ENCODE results near the gene ATP6V1C2. TPM values are rescaled to one million over a fixed set of nuclear protein-coding genes. Genes with fewer than 3 reads are reported as not detected.

ATP6V1C2 gene
- polyA plus RNA-seq, 2 of the 4 experiments (the other 2 are of a cell fraction) = 0.08 to 0.14 TPM

DNA sequence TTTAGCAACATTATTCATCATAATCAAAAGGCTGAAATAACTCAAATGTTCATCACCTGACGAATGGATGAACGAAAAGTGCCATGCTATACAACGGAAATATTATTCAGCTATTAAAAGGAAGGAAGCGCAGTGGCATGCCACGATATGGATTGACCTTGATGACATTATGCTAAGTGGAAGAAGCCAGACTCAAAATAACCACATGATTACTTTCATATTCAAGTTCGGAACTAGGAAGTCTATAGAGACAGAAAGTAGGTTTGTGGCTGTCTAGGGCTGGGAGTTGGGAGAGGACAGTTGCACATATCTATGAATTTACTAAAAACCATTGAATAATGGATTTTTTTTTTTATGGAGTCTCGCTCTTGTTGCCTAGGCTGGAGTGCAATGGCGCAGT lies 104.6 kb downstream of the ATP6V1C2 start (continued):
- TF ChIP-seq CHD4 (IDR thresholded peaks at IDR 0.05; ENCODE audit: borderline replicate concordance) (no peak), MYC (IDR thresholded peaks at IDR 0.05; ENCODE audit: borderline replicate concordance, low read length) (no peak), RNF2 (IDR thresholded peaks at IDR 0.05; ENCODE audit: borderline replicate concordance, low read depth) (no peak)

GRCh38 chr2:10826625-10827024 lies 105.2 kb downstream of the ATP6V1C2 start:
- 55% methylated on average over 8 of the region's 8 CpGs for WGBS (ENCODE audit: missing lambda C conversion rate)
- no peak for FAIRE-seq
- H3K4me1 ChIP-seq = no peaks in the 10 kb centered on the region
- TF ChIP-seq REST (IDR thresholded peaks at IDR 0.05) = no peak
- TF ChIP-seq CBX2 (IDR thresholded peaks at IDR 0.05; ENCODE audit: borderline replicate concordance, low read depth) = no peak
- TF ChIP-seq ZSCAN20 (CRISPR knock-in tag; IDR thresholded peaks at IDR 0.05) = no peak
- TF ChIP-seq NFE2L2 (conservative IDR thresholded peaks at IDR 0.05; ENCODE audit: low read length) = no peak
- TF ChIP-seq NR3C1 (IDR thresholded peaks at IDR 0.05) = no peak
- TF ChIP-seq EHMT2 (IDR thresholded peaks at IDR 0.05; ENCODE audit: low read depth) = no peak
- no peak for TF ChIP-seq EHF (CRISPR knock-in tag; IDR thresholded peaks at IDR 0.05)
- TF ChIP-seq FOXS1 (CRISPR knock-in tag; IDR thresholded peaks at IDR 0.05) = no peak
- no peak for TF ChIP-seq PBX3 (IDR thresholded peaks at IDR 0.05)
- no peak for TF ChIP-seq GATA3 (IDR thresholded peaks at IDR 0.05; ENCODE audit: borderline replicate concordance)
- no peak for TF ChIP-seq HOXB5 (CRISPR knock-in tag; IDR thresholded peaks at IDR 0.05)
- TF ChIP-seq ELK1 (IDR thresholded peaks at IDR 0.05; ENCODE audit: low read depth, low read length) = no peak
- TF ChIP-seq PHF8 (IDR thresholded peaks at IDR 0.05; ENCODE audit: borderline replicate concordance, low read depth) = no peak
- no peak for TF ChIP-seq JUN (IDR thresholded peaks at IDR 0.05)
- no peak for TF ChIP-seq RFX5 (IDR thresholded peaks at IDR 0.05)
- TF ChIP-seq, protein P1, sequence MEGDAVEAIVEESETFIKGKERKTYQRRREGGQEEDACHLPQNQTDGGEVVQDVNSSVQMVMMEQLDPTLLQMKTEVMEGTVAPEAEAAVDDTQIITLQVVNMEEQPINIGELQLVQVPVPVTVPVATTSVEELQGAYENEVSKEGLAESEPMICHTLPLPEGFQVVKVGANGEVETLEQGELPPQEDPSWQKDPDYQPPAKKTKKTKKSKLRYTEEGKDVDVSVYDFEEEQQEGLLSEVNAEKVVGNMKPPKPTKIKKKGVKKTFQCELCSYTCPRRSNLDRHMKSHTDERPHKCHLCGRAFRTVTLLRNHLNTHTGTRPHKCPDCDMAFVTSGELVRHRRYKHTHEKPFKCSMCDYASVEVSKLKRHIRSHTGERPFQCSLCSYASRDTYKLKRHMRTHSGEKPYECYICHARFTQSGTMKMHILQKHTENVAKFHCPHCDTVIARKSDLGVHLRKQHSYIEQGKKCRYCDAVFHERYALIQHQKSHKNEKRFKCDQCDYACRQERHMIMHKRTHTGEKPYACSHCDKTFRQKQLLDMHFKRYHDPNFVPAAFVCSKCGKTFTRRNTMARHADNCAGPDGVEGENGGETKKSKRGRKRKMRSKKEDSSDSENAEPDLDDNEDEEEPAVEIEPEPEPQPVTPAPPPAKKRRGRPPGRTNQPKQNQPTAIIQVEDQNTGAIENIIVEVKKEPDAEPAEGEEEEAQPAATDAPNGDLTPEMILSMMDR (IDR thresholded peaks at IDR 0.05) = no peak
- no peak for TF ChIP-seq BHLHE40 (IDR thresholded peaks at IDR 0.05; ENCODE audit: low read depth, low read length)
- no peak for TF ChIP-seq CHD2 (IDR thresholded peaks at IDR 0.05; ENCODE audit: low read length, partially characterized antibody)
- H3K9me3 ChIP-seq = peaks cover 5% of the 10 kb centered on the region; the same call in 1 of the 3 replicates
- H3K4me2 ChIP-seq = no peak overlapping the region
- H3K4me3 ChIP-seq = no peak overlapping the region
- H3K27ac ChIP-seq = no peak overlapping the region
- ATAC-seq = no peak
- ChIA-PET CTCF (interaction anchor here (1.0 to 2.4 kb wide), 4 partner anchors 9 to 306 kb away, joined by 3 to 13 read pairs (median 6); a partner anchor contains a TSS), POLR2A (no interaction called here)
- no peak for DNase-seq (ENCODE audit: low read depth in 1 of 2, low spot score in 1 of 2)
